COR-L47 (cell line): Measurements from ENCODE around the gene CTNS.
"Not testable (repeated sequence)": the region's sequence is repeated elsewhere in the genome, so short reads cannot be mapped to it uniquely, and the experiment has no call there.

Experiments
- DNase-seq: peaks from one replicate; lab custom pipeline; 2025; lab: John Stamatoyannopoulos, UW

CTNS gene

DNA sequence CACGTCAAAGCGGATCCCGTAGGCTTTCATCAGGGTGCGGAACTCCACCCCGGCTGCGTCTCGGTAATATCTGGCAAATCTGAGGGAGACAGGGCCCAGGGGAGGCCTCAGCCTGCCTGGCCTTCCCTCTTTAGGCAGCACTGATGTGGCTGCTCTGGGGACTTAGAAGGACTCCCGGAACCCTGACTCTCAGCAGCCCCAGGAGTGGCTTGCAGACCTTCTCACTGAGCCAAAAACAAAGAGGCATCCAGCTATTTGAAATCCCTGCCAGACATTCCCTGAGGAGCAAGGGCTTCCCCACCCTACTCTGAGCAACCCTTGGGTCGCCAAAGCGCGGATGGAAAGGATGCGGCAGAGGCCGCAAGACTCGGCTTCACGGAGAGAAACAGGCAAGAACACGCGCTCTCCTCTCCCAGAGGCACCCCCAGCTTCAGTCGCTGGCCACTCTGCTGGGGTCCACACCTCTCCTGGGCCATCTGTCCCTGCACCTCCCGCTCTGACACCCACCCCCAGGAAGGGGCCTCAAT is 51.5 kb downstream of the CTNS start:
- DNase-seq, result no peak

DNA sequence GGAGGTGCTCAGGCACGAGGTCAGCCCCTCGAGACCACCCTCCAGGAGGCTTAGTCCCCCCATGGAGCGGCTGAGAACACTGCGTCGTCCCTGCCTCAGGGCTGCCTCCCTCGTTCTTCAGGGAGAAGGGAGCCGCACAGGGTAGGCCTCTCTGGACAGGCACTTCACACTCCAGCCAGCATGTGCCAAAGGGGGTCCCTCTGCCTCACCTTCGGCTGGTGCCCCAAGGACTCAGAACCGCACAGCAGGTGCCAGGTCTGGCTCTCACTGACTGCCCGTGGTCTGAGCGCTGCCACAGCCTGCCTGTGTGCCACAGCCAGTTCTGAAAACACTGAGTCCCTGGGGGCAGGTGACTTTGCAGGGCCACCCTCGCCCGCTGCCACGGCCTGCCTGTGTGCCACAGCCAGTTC is 52.3 kb downstream of the CTNS start:
- no peak for DNase-seq

DNA sequence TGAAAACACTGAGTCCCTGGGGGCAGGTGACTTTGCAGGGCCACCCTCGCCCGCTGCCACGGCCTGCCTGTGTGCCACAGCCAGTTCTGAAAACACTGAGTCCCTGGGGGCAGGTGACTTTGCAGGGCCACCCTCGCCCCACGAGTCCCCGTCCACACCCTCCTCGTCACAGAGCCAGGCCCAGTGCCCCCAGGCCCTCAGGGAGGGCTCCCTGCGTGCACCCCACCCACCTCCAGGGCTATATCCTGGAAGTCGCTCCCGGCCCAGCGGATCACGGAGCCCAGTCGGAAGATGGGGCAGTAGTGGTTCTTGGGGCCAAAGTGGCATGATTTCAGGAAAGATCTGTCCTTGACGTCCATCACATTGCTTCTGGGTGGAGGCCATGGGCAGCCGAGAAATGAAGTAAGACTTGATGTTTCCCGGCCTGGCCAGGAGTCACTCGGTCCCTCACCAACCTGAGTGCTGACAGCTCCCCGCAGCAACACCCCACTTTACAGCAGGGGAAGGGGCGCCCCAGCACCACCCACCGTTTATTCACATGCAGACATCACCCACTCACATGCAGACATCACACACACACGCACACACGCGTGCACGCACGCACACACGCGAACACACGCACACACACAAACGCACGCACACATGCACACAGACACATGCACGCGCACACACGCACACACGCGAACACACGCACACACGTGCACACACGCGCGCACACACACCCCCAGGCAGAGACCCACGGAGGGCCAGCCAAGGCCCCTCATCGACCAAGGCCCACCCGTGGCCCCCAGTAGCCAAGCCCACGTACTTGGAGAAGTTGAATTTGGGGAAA is 52.9 kb downstream of the CTNS start:
- DNase-seq, result no peak

DNA sequence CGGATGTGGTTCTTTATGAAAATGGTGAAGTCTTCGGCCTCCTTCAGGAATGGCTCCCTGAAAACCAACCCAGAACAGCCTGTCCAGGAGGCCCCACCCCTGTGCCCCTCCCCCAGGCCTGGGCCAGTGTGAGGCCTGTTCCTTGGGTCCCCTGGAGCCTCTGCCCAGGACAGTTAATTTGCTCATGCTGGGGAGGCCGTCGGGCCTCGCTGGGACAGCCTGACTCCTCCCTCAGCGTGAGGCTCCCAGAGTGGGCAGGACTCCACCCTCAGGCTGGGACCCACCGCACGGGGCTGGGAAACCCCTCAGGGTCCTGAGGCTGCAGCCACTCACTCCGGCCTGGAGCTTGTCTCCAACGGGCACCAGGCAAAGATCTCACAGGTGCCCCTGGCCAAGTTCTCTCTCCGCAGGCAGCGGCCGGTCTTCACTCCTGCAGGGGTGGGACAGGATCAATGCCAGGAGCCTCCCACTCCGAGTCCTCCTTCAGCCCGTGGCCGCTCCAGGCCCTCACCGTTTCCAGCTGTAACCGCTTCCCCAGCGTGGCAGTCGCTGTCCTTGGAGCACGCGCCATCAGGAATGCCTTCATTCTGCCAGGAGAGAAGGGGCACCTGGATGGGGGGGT is 53.6 kb downstream of the CTNS start:
- DNase-seq, result no peak

DNA sequence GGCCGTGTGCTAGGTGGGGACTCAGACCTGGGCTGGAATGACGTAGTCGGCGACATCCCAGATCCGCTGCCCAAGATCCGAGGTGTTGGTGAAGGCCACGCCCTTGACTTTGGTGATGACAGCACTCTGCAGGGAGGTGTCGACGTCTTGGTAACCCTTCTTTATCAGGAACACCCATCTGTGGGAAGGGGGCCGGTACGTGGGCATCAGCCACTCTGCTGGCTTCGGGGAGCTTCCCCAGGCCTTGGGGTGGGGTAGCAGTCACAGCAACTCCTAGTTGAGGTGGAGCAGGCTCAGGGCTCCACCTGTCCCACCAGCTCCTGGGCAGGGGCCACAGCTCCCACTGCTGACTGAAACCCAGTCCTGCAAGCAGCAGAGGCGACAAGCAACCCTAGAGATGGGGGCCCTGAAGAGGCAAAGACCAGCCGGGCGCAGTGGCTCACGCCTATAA is 55.1 kb downstream of the CTNS start:
- no peak for DNase-seq

DNA sequence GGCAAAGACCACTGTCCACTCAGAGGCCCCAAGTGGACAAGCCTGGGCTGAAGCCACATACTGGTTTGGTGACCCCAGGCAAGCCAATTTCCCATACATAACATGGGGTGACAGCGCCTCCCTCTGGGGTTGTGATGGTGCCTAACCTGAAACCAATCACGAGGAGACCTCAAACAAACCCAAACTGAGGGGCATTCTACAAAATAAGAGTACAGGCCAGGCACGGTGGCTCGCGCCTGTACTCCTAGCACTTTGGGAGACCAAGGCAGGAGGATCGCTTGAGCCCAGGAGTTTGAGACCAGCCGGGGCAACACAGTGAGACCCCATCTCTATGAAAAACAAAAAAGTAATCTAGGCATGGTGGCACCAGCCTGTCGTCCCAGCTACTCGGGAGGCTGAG is 55.8 kb downstream of the CTNS start:
- no peak for DNase-seq

DNA sequence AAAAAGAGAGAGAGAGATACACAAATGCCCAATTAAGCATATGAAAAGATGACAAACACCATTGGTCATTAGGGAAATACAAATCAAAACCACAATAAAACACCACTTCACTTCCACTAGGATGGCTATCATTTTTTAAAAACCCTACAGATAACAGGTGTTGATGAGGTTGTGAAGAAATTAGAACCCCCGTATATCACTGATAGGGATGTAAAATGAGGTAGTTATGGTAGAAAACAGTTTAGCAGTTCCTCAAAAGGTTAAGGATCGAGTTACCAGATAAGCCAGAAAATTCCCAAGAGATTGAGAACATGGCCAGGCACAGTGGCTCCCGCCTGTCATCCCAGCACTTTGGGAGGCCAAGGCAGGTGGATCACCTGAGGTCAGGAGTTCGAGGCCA is 56.6 kb downstream of the CTNS start:
- no peak for DNase-seq

DNA sequence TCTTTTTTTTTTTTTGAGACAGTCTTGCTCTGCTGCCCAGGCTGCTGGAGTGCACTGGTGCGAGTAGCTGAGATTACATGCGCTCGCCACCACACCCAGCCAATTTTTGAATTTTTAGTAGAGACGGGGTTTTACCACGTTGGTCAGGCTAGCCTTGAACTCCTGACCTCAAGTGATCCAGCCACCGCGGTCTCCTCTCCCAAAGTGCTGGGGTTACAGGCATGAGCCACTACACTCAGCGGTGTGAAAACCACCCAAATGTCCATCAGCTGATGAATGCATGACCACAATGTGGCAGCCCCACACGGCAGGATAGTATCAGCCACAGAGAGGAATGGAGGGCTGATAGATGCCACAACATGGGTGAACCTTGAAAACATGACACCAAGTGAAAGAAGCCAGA is 57.3 kb downstream of the CTNS start:
- no peak for DNase-seq

DNA sequence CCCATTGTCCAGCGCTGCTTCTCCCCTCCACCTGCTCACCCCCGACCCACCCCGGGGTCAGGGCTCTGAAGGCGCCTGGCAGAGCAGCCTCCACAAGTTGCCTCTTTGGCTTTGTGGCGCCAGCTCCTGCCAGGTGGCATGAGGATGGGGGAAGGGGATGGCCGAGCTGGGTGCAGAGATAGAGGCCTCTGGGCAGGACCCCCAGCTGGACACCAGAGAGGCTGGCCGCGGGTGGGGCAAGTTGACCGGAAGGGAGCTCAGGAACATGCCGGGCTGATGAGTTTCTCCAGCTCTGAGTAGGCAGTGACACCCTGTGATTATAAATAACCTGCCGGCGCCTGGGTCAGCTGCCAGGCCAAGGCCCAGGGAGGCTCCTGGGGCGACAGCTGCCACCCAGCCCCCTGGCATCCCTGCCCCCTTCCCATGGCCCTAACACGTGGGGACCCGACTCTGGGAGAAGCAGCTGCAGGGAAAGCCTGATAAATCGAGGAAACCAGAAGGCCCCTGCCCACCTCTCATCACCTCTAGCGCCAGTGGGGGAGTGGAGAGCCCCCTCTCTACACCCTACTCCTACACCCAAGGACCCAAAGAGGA is 58.7 kb downstream of the CTNS start:
- DNase-seq, result no peak

DNA sequence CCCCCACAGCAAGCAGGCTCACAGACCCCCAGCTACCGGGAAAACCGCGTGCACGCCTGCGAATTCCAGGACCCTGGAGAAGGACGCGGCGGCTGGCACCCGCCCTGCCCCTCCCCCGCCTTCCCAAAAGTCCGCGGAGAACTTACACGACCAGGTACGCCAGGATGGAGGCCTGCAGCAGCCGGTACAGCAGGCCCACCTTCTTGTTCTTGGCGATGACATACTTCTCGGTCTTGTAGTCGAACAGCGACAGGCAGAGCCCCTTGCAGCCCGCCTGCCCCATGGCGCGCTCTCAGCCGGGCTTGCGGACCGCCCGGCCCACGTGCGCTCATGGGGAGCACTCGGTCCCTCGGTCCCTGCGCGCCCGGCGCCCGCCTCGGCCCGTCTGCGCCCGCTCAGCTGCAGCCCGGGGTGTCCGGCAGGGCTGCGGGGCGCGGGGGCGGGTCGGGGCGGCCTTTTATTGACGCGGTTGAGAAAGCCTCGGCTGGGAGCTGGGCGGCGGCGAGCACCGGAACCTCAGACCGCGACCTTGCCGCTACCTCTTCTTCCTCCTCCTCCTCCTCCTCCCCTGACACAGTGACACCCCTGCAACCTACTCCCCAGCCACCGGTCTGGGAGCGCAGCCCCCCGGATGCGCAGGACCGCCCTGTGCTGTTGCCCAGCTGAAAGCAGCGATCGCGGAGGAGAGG is 59.3 kb downstream of the CTNS start, which contains the start of gene P2RX5:
Gene P2RX5, minus strand, starts transcription at position 433 of the 689 bp plus-strand sequence. Its CDS starts 150 bp downstream, at position 283.
- no peak for DNase-seq

DNA sequence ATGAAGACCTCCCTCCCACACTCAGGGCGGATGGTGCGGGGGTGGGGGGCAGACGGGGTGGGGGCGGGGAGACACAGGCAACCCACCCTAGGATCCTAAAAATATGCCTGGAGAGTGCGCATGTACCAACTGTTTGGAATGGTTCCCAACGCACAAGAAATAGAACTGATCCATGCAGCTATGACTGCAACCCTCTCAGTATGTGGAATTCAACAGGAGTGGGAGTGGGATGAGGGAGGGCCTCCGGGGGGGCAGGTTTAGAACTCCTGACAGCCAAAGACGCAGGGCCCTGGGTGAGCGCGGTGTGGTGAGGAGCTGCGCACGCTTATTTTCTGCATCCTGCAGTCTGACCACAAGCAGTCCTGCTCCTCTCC is 60.5 kb downstream of the CTNS start:
- DNase-seq, result no peak

DNA sequence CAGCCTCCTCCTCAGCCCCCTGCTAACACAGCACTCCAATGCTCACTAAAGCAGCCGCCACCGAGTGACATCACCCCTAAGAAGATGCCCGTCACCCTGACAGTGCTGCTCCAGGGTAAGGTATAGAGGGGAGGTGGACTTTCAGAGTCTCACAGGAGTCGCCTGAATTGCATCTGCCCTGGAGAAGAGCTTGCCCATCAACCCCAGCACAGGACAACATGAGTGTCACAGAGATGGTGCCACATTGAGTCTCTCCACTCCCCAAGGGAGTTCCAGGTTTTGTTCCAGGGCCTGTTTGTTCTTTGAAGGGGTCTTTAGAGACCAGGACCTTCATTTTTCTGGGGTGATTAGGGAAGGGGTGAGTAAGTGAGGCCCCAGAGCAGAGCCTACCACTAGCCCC is 61.6 kb downstream of the CTNS start:
- DNase-seq, result no peak

DNA sequence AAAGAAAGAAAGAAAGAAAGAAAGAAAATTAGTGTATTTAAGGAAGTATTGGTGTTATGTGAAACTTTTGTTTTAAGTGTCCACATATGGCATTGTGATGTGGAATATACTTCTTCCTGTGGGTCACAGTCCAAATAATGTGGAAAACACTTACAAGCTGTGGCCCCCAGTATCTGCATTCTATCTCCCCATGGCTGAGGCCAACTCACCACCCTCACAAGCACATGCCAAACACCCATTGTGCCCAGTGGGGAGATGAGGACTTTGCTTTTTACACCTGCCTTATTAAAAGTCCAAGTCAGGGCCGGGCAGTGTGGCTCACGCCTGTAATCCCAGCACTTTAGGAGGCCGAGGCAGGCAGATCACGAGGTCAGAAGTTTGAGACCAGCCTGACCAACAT is 63.4 kb downstream of the CTNS start:
- no peak for DNase-seq

DNA sequence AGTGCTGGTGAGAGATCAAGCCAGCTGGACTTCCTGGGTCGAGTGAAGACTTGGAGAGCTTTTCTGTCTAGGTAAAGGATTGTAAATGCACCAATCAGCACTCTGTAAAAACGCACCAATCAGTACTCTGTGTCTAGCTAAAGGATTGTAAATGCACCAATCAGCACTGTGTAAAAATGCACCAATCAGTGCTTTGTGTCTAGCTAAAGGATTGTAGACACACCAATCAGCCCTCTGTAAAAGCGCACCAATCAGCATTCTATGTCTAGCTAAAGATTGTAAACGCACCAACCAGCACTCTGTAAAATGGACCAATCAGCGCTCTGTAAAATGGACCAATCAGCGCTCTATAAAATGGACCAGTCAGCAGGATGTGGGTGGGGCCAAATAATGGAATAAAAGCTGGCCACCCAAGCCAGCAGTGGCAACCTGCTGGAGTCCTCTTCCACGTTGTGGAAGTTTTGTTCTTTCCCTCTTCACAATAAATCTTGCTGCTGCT is 65.5 kb downstream of the CTNS start:
- not testable (repeated sequence) for DNase-seq

DNA sequence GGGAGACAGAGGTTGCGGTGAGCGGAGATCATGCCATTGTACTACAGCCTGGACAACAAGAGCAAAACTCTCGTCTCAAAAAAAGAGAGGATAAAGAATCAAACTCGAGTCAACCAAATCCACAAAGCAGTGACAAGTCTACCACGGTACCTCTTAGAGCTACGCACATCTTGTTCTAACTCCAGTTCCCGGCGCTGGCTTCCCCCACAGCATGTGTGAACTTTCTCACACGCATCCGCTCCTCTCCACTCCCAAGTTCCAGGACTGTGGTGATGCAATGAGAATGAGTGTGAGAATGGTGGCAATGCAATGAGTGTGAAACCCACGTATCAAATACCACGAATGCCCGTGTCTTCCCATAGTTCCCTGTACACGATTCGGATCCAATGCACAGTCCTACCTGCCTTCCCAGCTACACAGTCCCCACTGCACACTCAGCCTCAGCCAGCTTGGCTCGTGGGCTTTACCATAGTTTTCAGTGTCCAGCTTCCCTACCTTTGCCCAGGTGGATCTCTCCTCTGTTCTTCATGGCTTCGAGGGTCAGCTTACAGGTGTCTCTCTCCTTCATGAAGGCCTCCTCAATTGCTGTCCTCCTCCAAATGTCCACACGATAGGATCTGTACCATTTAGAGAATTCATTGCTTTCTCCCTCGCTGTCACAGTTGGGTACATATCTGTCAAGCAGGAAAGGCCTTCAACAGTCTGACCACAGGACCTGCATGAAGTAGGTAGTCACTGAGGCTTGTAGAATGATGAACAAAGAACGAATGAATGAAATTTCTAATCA is 68.6 kb downstream of the CTNS start:
- no peak for DNase-seq

DNA sequence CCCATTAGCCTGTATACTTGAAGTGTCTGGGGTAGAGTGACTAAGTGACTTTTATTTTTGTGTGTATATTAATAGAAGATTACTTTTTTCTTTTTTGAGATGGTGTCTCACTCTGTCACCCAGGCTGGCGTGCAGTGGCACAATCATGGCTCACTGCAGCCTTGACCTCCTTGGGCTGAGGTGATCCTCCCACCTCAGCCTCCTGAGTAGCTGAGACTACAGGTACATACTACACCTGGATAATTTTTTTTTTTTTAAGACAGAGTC is 69.1 kb downstream of the CTNS start:
- DNase-seq, result not testable (repeated sequence)

DNA sequence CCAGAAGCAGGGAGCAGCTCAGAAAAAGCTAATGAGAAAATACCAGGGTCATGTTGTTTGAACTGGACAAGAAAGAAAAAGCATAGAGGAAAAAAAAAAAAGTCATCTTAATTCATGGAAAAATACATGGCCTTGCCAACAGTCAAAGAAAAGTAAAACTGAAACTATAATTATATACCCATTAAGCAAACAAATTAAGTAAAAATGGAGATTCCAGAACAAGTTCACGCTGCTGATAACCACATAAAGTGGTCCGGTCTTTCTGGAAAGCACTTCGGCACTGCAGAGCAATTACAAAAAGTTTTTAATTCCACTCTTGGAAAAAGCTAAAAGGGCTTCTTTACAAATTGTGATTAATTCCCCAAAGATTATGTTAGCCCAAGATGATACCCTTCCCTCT is 71.8 kb downstream of the CTNS start:
- DNase-seq, result no peak

DNA sequence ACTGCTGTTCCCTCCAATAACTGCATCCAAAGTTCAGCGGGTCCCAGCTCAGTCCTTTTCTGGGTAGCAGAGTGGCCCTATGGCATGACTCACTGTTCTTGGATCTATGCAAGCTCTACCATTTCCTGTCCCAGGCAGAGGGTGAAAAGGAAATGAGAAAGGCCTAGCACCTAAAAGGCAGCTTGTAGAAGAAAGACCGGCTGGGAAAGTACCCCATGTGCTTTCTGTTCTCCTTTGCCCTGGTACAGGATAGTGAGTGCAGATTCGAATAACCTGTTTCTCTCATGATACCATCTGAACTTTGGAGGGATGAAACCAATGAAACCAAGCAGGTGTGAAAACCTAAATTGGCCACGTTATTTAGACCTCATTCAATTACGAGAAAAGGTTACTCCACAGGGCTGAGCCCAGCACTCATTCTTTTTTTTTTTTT is 74.4 kb downstream of the CTNS start:
- DNase-seq, result no peak
